Lung microvascular endothelial cell (primary cell): ENCODE results near the gene NPHP3. TPM values are rescaled to one million over a fixed set of nuclear protein-coding genes. Genes with fewer than 3 reads are reported as not detected.
A peak's percentile ranks its signal among the peaks of the same experiment; 100 is the strongest.
"Not testable (repeated sequence)": the region's sequence is repeated elsewhere in the genome, so short reads cannot be mapped to it uniquely, and the experiment has no call there.

Experiments
- DNase-seq, 2 donors: peaks; one replicate each; pipeline versions ENCODE4 v3.0.0 to v3.0.0-alpha.2; 2010; ENCODE audit warnings: low read depth in 2 of 2
- total RNA-seq: library from RNA; depleted of rRNA; stranded (reverse); fragments of >200 nt; gene quantifications from 2 replicates; pipeline ENCODE4 v1.2.1, GENCODE V29; 2014

Gene NPHP3
- total RNA-seq, 1 donor from 2014 or later, result 17.9 TPM

- peak; percentile 69 to 76 for DNase-seq
Observed at GRCh38 chr3:132641837-132642538, 80.2 kb downstream of the NPHP3 start.

- not testable (repeated sequence) for DNase-seq
Observed at GRCh38 chr3:132641427-132641826, 80.8 kb downstream of the NPHP3 start.

DNA sequence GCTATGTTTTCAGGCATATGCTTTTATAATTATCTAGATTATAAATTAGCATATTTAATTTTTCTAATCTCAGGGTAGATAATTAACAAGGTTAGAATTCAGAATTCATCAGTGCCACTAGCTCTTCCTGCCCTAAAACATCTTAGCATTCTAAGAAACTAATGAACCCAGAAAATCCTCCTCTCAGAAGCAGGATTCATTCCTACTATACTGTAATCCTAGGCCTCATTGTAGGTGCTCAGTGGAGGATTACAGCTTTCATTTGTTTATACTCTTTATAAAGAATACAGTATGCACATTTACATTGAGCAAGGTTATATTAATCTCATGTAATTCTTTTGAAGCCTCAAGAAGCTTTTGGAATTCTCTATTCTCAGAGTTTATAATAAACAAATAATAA lies 83.5 kb downstream of the NPHP3 start:
- no peak for DNase-seq

DNA sequence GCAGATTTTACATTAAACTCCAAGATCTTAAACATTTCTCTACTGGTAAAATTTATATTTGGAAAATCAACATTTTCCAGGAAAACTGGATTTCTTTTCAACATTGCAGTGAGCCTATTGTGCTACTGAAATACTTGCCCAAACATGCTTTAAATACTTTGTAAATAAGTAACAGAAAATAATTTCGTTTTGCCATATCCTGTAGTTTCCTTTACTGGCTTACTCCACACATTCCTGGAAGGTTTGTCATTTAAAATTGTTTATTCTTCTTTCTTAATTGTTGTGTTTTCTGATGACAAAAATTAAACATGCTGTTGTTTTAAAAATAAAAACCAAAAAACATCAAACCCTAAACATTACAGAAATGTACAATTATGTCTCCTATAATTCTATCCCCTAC lies 84.6 kb downstream of the NPHP3 start:
- peak in 1 of 2 donors; percentile 42 for DNase-seq

- DNase-seq, result no peak
Observed at GRCh38 chr3:132635052-132635451, 87.2 kb downstream of the NPHP3 start.

Other genes with a start within 250 kb of the NPHP3 start
- gene ACKR4, start 125.1 kb downstream of the NPHP3 start, total RNA-seq, result 0.20 and 1.3 TPM in 2 replicates
- gene ACAD11, start 62.6 kb downstream of the NPHP3 start, total RNA-seq, result 10.3 and 13.9 TPM in 2 replicates
- 19.4 TPM in 2 replicates for gene UBA5, start 62.1 kb downstream of the NPHP3 start, total RNA-seq